Lower leg skin (tissue), 4 donors: Measurements from ENCODE around the gene TARDBP. TPM values are rescaled to one million over a fixed set of nuclear protein-coding genes. Genes with fewer than 3 reads are reported as not detected.

Source experiments
- DNase-seq, 2 donors: peaks; one replicate each; pipeline ENCODE4 v3.0.0-alpha.2; 2019; ENCODE audit warnings: low spot score in 2 of 2
- H3K4me3 ChIP-seq: fragments of 200-600 bp; sonication (generic); 2 replicates; pipeline ENCODE4 v1.5.1; 2017; ENCODE audit warnings: mild to moderate bottlenecking, low read depth; ENCODE audit not compliant: poor library complexity, severe bottlenecking
- POLR2A ChIP-seq, 2 donors: fragments of 450-650 bp; IDR thresholded peaks; one replicate each; pipeline ENCODE4 v1.6.1; 2016 to 2017; ENCODE audit warnings: antibody characterized with exemption in 2 of 2, mild to moderate bottlenecking in 1 of 2, moderate library complexity in 1 of 2
- WGBS, 2 donors: methylation state at CpG; one replicate each; pipeline ENCODE4 v1.1.5; 2018; 5-methylcytosine and 5-hydroxymethylcytosine counted together
- intact Hi-C: fragments of 100-400 bp; cut with DNase I; formaldehyde crosslinking; loops from one replicate; pipeline ENCODE4 v1.15.0; 2023; ENCODE audit warnings: low total_unique reads
- total RNA-seq, 4 donors: library from RNA; depleted of rRNA; stranded (reverse); fragments of >200 nt; gene quantifications; one replicate each; pipeline ENCODE4 v1.1.0, GENCODE V29; 2016
- TF ChIP-seq, protein P1 (sequence below), 3 donors: fragments of 450-650 bp; IDR thresholded peaks; one replicate each; pipeline ENCODE4 v1.5.1; 2016; ENCODE audit warnings: antibody characterized with exemption in 3 of 3, mild to moderate bottlenecking in 3 of 3, moderate library complexity in 2 of 3

The TARDBP gene
- total RNA-seq, 4 donors from 2014 or later: 63.5 to 169 (median 125) TPM

- intact Hi-C loops: no loop called here
- TF ChIP-seq, protein P1, sequence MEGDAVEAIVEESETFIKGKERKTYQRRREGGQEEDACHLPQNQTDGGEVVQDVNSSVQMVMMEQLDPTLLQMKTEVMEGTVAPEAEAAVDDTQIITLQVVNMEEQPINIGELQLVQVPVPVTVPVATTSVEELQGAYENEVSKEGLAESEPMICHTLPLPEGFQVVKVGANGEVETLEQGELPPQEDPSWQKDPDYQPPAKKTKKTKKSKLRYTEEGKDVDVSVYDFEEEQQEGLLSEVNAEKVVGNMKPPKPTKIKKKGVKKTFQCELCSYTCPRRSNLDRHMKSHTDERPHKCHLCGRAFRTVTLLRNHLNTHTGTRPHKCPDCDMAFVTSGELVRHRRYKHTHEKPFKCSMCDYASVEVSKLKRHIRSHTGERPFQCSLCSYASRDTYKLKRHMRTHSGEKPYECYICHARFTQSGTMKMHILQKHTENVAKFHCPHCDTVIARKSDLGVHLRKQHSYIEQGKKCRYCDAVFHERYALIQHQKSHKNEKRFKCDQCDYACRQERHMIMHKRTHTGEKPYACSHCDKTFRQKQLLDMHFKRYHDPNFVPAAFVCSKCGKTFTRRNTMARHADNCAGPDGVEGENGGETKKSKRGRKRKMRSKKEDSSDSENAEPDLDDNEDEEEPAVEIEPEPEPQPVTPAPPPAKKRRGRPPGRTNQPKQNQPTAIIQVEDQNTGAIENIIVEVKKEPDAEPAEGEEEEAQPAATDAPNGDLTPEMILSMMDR (IDR thresholded peaks at IDR 0.05): no peak
- TF ChIP-seq POLR2A (IDR thresholded peaks at IDR 0.05): no peak
- WGBS, 2 donors: 87 to 94% methylated on average over 2 to 7 of the region's 7 CpGs
- no peak overlapping the region for H3K4me3 ChIP-seq
- no peak for DNase-seq
Measured at GRCh38 chr1:11054181-11054580, 41.7 kb downstream of the TARDBP start.

DNA sequence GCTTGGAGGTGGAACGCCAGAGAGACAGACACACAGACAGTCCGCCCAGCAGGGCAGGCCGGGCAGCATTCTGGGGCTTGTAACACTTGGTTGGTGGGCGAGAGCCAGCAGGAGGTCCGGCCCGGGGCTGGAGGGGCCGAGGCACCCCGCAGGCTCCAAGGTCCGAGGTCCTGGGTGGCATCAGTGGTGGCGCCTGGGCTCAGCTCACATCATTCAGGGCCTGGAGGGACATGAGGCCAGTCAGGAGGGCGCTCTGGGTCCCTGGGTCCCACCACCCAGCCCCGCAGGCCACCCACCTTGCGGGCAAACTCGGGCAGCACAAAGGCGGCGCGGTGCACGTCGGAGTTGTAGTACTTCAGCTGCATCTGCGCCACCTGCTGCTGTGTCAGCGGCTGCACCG lies 42.2 kb downstream of the TARDBP start:
- intact Hi-C loops: no loop called here
- H3K4me3 ChIP-seq: no peak overlapping the region
- TF ChIP-seq, protein P1 (IDR thresholded peaks at IDR 0.05): no peak
- TF ChIP-seq POLR2A (IDR thresholded peaks at IDR 0.05): no peak
- 84 to 86% methylated on average over 20 to 22 of the region's 22 CpGs for WGBS, 2 donors
- no peak for DNase-seq

DNA sequence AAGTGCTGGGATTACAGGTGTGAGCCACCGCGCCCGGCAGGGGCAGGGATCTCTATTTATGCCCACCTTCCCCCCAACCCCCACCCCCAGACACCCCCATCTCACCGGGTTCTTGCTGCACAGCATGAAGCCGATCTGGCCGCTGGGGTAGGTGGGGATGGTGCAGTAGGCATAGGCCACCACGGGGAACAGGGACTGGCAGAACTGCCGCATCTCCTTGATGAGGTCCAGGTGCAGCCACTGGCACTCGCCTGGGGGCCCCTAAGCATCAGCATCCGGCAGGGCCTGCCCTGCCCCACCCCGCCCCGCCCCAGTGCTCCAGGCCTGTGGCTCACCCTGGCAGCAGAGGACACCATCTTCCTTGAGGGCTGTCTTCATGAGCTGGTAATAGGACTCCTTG lies 43.2 kb downstream of the TARDBP start:
- DNase-seq: no peak
- 81 to 89% methylated on average over 9 to 12 of the region's 12 CpGs for WGBS, 2 donors
- TF ChIP-seq, protein P1 (IDR thresholded peaks at IDR 0.05): no peak
- TF ChIP-seq POLR2A (IDR thresholded peaks at IDR 0.05): no peak
- intact Hi-C loops: no loop called here
- no peak overlapping the region for H3K4me3 ChIP-seq

DNA sequence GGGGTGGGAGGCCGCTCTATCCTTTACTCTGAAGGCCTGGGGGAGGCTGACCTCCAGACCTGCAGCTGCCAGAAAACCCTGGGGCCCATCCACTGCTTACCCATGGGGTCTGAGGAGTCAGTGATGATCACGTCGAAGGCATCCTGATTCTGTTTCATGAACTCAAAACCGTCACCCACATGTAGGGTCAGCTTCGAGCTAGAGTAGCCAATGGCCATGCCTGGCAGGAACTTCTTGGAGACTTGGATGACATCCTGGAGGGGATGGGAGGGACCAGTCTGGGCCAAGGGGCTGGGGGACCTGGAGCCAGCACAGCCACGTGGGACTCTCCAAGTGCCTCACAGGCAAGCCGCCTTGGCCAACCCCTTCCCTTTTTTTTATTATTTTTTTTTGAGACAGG lies 44.0 kb downstream of the TARDBP start:
- intact Hi-C loops: no loop called here
- no peak for TF ChIP-seq POLR2A (IDR thresholded peaks at IDR 0.05)
- H3K4me3 ChIP-seq: no peak overlapping the region
- WGBS, 2 donors: 84 to 89% methylated on average over 7 of the region's 7 CpGs
- DNase-seq: no peak

- H3K4me3 ChIP-seq: no peak overlapping the region
- TF ChIP-seq POLR2A (IDR thresholded peaks at IDR 0.05): no peak
- TF ChIP-seq, protein P1 (IDR thresholded peaks at IDR 0.05): no peak
- DNase-seq: no peak
- intact Hi-C loops: no loop called here
- 93 to 97% methylated on average over 8 of the region's 8 CpGs for WGBS, 2 donors
Measured at GRCh38 chr1:11057477-11057876, 45.0 kb downstream of the TARDBP start.

DNA sequence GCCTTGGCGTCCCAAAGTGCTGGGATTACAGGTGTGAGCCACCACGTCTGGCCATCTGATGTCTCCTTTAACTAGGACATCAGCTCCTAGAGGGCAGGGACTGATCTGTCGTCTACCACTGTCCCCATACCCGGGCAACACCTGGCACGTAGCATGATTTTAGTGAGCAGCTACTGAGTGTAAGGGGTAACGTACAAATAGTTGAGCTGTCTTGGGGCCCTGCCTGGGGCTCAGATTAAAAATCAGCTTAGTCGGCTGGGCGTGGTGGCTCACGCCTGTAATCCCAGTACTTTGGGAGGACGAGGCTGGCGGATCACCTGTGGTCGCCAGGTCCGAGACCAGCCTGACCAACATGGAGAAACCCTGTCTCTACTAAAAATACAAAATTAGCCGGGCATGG lies 45.6 kb downstream of the TARDBP start:
- intact Hi-C loops: no loop called here

More for the DNA sequence above, 45.6 kb downstream of the TARDBP start:
- DNase-seq: no peak
- WGBS, 2 donors: 92% methylated on average over 14 of the region's 14 CpGs
- H3K4me3 ChIP-seq: no peak overlapping the region
- TF ChIP-seq POLR2A (IDR thresholded peaks at IDR 0.05): no peak
- TF ChIP-seq, protein P1 (IDR thresholded peaks at IDR 0.05): no peak
